GM21529 (cell line): ENCODE results near the gene DVL1.

Experiments used
- ATAC-seq: cut with Tn5 transposase; IDR thresholded peaks from one replicate; pipeline ENCODE4 v1.9.1; 2021; ENCODE audit not compliant: unreplicated experiment

The DVL1 gene

DNA sequence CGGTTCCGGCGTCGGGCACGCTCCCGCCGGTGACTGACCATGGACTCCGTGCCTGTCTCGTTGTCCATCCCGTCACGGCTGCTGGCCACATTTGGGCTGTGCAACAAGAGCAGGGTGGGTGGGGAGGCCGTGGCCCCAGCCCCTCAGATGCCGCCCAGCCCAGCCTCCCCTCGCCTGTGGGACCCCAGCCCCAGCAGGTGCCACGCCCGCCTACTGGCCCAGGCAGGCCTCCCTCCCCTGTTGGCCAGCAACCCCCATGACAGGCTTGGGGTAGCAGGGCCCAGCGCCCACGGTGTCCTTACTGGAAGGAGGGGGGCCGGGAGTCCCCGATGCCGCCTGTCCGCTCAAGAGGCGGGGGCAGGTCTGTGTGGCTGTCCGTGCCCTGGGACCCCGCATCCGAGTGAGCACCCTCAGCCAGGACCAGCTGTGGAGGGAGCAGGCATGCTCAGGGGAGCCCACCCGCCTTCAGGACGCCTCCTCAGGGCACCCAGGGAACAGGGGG, 7.1 kb downstream of the DVL1 start:
- no peak for ATAC-seq

DNA sequence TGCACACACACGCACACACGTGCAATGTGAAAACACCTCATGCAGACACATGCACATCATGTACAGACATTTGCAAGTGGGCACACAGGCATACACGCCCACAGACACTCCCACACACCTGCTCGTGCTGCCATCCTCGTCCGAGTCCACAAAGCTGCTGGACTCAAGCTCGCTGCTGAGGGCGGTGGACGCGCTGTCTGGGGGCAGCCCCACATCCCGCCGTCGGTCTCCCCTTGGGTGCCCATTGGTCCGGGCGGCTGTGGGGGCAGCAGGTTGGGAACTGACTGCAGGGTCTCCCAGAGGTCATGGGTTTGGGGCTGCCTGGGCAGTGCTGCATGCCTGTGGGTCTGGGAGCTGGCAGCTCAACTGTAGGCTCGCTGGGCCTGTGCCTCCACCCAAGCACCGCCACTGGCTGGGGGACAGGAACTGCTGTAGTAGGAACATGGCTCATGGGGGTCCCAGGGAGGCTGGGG, 7.6 kb downstream of the DVL1 start:
- ATAC-seq: no peak

DNA sequence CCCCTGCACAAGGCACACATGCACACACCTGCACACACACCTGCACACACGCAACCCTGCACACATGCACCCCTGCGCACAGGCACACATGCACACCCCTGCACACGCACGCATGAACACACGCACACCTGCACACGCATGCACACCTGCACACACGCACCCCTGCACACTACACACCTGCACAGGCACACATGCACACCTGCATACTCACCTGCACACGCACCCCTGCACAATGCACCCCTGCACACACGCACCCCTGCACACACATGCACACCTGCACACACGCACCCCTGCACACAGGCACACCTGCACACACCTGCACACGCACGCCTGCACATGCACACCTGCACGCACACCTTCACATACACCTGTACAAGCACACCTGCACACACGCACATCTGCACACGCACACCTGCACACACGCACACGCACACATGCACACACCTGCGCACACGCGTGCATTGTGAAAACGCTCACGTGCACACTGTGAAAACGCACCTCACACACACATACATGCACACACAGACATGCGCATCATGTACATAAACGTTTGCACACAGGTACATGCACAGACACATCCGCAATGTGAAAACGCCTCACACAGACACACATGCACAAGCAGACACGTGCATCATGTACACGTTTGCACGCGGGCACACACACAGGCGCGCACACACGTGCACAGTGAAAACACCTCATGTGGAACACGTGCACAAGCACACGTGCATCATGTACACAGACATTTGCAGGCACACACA, 8.2 kb downstream of the DVL1 start:
- no peak for ATAC-seq

DNA sequence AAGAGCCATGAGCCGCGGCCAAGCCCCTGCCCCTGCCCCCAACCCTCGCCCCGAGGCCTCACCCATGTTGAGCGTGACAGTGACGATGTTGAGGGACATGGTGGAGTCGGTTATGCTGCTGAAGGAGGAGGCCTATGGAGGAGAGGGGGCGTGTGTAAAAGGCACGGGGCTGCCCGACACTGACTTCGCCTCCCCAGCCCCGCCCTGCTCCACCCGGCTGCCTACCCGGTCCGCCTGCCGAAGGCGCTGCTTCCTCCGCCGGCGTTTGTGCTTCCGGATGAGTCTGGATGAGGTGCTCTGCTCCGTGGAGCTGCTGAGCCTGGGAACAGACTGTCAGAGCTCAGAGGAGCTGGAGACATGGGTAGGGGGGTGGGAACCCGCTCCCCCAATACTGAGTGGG, 9.0 kb downstream of the DVL1 start:
- ATAC-seq: no peak

DNA sequence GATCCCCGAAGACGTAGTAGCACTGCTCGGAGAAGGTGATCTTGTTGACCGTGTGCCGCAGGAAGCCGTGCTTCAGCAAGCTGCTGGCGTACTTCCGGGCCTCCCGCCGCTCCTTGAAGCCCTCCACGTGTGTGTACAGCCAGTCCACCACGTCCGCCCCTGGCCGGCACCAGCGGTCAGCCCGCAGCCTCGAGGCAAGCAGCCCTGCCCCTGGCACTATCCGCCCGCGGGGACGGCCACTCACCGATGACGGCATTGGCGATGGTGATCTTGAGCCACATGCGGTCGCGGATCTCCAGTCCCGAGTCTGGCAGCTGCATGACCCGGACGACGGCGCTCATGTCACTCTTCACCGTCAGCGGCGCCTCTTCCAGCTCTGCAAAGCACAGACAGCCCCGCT, 10.9 kb downstream of the DVL1 start:
- ATAC-seq: no peak

DNA sequence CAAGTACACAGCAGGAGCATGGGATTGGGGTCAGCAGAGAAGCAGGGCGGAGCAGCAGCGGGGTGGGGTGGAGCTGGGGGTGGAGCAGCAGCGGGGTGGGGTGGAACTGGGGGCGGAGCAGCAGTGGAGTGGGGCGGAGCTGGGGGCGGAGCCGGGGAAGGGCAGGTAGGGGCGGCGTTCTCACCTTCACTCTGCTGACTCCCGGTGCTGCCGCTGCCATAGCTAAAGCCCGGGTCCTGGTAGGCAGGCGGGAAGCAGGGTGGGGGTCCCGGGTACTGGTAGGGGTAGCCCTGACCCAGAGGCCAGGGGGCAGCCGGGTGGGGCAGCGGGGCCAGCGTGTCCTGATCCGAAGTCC, 11.4 kb downstream of the DVL1 start:
- no peak for ATAC-seq

DNA sequence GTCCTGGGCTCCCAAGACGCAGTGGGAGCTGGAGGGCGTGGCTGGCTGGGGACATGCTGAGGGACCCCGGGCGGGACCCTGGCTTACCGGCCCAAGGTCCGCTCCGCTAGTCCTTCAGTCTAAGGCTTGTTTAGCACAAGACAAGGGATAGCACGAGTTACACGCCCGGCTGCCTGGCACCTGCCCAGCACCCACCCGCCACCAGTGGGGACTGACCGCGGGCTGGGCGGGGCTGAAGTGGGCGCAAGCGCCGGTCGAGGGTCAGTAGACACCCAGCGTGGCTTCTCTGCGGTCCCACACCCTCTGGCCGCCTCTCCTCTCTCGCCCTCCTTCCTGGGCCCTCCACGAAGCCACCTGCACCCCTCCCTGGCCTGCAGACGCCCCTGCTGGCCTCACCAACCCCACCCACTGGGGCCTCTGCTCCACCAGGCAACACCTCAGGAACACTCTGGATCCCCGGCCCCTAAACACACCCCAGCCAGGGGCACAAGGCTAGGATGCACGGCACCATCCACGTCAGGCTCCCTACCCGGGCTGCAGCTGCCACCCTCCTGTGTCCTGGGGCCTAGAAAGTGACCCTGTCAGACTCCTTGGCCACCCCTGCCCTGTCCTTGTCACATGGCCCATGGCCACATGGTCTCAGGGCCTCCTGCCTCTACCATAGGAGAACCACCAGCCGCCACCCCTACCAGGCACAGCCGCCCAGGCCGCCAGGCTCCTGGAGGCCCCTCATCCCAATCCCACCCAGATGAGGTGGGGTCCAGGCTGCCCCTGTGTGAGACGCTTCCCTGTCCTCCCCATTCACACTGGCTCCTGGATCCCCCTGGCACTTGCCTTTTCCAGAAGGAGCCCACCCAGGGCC, 12.1 kb downstream of the DVL1 start:
- no peak for ATAC-seq

DNA sequence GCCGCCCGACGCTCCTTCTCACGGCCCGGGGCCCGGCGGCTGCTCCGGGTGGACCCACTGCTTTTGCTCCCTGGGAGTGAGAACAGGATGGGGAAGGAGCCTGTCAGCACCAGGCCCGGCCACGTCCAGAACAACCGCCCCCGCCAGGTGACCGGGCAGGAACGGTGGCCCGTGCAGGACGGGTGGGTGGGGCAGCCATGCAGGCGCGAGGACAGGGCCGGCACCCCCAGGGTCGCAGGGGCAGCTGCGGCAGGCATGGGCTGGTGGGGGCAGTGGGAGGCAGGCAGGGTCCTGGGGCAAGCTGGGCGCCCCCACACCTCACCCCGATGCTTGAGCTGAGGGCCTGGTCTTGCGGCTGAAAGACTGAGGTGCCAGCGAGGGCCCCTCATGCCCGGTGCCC, 12.8 kb downstream of the DVL1 start:
- ATAC-seq: no peak

DNA sequence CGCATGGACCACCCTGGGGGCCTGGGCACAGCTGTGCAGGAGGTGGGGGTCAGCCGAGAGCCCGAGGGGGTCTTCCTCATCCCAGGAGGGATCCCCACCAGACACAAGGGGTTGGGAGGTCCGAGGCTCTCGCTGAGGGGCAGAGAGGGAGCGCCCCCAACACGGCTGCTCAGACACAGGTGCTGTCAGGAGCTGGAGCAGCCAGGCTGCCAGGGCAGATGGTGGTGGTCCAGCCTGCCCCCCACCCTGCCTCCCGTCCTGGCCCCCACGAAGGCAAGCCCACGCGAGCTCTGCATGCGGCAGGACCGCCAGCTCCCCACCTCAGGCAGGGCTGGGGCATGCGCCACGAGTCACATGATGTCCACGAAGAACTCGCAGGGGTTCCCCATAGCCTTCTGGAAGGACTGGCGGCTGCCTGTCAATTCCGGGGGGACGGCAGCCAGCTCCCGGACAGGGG, 13.4 kb downstream of the DVL1 start:
- ATAC-seq: no peak

DNA sequence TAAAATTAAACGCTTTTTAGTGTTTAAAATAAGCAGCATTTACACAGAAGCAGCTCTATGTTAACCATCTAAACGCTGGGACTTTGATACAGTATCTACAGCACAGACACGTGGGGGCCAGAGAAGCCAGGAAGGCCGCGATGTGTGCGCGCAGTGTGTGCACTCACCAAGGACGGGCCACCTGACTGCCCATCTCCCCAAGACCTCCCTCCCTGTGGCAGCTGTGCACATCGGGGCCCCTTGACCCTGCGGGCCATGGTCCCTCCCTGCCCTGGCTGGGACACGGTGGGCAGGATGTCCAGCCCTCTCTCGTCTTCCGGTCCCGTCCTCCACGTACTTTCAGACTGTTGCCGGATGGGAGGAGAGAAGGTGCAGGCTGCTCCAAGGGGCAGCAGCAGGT, 13.9 kb downstream of the DVL1 start:
- ATAC-seq: no peak

DNA sequence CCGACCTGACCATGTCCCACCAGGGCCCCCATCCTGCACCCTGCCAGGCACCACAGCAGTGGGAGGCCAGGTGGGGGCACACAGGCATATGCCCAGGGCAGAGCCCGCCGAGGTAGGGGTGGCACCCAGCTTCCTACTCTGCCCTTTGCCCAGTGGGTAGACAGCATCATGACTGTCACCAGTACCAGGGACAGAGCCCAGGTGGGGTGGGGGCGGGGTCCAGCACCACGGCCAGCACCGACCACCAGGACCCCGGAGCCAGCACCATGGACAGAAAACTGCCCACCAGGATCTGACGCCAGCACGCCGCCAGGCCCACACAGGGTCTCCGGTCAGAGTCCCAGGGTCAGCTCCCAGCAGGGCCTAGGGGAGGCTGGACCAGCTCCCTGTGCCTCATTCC, 14.4 kb downstream of the DVL1 start:
- ATAC-seq: no peak

DNA sequence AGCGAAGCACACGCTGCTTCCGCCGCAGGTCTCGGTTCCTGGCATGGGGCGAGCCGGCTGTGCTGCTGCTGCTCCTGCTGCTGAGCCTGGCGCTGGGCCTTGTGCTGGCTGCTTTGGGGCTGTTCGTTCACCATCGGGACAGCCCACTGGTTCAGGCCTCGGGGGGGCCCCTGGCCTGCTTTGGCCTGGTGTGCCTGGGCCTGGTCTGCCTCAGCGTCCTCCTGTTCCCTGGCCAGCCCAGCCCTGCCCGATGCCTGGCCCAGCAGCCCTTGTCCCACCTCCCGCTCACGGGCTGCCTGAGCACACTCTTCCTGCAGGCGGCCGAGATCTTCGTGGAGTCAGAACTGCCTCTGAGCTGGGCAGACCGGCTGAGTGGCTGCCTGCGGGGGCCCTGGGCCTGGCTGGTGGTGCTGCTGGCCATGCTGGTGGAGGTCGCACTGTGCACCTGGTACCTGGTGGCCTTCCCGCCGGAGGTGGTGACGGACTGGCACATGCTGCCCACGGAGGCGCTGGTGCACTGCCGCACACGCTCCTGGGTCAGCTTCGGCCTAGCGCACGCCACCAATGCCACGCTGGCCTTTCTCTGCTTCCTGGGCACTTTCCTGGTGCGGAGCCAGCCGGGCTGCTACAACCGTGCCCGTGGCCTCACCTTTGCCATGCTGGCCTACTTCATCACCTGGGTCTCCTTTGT, 15.5 kb downstream of the DVL1 start:
- no peak for ATAC-seq

DNA sequence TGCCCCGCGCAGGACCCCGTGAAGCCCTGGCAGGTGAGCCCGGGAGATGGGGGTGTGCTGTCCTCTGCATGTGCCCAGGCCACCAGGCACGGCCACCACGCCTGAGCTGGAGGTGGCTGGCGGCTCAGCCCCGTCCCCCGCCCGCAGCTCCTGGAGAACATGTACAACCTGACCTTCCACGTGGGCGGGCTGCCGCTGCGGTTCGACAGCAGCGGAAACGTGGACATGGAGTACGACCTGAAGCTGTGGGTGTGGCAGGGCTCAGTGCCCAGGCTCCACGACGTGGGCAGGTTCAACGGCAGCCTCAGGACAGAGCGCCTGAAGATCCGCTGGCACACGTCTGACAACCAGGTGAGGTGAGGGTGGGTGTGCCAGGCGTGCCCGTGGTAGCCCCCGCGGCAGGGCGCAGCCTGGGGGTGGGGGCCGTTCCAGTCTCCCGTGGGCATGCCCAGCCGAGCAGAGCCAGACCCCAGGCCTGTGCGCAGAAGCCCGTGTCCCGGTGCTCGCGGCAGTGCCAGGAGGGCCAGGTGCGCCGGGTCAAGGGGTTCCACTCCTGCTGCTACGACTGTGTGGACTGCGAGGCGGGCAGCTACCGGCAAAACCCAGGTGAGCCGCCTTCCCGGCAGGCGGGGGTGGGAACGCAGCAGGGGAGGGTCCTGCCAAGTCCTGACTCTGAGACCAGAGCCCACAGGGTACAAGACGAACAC, 16.3 kb downstream of the DVL1 start:
- no peak for ATAC-seq

DNA sequence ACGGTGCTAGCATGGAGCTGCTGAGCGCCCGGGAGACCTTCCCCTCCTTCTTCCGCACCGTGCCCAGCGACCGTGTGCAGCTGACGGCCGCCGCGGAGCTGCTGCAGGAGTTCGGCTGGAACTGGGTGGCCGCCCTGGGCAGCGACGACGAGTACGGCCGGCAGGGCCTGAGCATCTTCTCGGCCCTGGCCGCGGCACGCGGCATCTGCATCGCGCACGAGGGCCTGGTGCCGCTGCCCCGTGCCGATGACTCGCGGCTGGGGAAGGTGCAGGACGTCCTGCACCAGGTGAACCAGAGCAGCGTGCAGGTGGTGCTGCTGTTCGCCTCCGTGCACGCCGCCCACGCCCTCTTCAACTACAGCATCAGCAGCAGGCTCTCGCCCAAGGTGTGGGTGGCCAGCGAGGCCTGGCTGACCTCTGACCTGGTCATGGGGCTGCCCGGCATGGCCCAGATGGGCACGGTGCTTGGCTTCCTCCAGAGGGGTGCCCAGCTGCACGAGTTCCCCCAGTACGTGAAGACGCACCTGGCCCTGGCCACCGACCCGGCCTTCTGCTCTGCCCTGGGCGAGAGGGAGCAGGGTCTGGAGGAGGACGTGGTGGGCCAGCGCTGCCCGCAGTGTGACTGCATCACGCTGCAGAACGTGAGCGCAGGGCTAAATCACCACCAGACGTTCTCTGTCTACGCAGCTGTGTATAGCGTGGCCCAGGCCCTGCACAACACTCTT, 17.0 kb downstream of the DVL1 start:
- no peak for ATAC-seq

DNA sequence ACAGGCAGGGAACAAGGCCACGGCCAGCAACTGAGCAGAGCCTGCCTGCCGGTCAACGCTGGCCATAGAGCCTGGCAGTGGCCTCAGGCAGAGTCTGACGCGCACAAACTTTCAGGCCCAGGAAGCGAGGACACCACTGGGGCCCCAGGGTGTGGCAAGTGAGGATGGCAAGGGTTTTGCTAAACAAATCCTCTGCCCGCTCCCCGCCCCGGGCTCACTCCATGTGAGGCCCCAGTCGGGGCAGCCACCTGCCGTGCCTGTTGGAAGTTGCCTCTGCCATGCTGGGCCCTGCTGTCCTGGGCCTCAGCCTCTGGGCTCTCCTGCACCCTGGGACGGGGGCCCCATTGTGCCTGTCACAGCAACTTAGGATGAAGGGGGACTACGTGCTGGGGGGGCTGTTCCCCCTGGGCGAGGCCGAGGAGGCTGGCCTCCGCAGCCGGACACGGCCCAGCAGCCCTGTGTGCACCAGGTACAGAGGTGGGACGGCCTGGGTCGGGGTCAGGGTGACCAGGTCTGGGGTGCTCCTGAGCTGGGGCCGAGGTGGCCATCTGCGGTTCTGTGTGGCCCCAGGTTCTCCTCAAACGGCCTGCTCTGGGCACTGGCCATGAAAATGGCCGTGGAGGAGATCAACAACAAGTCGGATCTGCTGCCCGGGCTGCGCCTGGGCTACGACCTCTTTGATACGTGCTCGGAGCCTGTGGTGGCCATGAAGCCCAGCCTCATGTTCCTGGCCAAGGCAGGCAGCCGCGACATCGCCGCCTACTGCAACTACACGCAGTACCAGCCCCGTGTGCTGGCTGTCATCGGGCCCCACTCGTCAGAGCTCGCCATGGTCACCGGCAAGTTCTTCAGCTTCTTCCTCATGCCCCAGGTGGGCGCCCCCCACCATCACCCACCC, 17.9 kb downstream of the DVL1 start, which contains the start of gene TAS1R3:
TSS of gene TAS1R3 (plus strand) at position 213 of the 898 bp plus-strand sequence. CDS start at position 279, 66 bp downstream.
- no peak for ATAC-seq

DNA sequence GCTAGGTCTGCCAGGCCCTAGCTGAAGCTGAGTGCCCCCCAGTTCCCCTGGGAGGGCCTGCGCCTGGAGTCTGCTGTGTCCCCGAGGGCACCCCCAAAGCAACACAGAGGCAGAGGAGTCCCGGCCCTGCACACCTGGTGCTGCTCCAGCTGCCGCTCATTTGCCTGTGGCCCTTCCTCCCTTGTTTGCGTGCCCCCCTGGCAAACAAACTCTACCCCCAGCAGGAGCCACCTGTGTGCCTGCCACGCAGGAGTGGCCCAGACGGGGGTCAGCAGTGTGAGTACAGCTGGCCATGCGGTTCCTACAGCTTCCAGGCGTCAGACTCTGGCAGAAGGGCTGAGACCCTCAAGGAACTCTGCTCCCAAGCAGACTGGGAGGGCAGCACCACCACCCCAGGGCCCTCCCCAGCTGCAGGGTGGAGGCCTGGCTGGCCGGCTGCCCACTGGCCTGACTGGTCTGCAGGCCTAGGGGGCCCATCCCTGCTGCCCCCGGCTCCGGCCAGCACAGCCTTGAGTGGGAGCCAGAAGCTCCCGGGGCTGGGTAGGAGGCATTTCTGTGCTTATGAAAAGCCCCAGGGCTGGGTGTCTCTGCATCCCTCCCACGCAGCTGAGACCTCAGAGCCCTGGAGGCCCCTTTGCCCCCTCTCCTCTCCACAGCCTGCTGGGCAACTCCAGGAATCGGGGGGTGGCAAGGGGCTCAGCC, 18.7 kb downstream of the DVL1 start:
- no peak for ATAC-seq

DNA sequence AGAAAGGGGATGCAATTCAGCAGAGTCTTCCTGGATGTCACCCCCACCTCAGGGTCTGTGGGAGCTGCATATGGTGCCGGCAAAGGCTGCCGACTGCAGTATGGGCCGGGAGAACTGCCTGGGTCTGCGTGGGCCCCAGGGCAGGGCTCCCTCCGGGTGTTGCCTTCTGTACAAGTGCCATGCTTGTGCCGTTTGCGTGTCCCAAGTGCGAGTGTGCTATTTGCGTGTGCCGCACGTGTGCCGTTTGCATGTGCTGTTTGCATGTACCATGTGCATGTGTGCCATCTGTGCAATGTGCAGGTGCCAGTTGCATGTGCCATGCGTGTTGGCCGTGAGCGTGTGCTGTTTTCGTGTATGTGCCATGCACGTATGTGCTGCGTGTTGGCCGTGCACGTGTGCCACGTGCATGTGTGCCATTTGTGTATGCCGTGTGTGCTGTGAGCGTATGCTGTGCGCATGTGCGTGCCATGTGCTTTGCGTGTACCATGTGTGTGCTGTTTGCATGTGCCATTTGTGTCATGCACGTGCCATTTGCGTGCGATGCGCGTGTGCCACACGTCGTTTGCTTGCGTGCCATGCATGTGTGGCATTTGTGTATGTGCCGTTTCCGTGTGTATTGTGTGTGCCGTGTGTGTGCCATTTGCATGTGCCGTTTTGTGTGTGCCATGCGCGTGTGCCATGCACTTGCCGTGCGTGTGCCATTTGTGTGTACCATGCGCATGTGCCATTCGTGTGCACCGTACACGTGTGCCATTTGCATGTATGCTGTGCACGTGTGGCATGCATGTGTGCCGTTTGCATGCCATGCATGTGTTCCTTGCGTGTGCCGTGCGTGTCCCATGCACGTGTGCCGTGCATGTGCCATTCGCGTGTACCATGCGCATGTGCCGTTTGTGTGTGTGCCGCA, 19.7 kb downstream of the DVL1 start:
- ATAC-seq: no peak
